Heart left ventricle (tissue), 13 donors: Measurements from ENCODE around the gene ERGIC1.

Experiments
- CTCF ChIP-seq, 12 donors: fragments of 200-600 bp; sonication (generic) in 4 of 12; IDR thresholded peaks; one replicate each; pipeline versions ENCODE4 v1.5.0 to v1.8.0; 2018 to 2022; ENCODE audit warnings: antibody characterized with exemption in 12 of 12, mild to moderate bottlenecking in 5 of 12
- POLR2A ChIP-seq, 2 donors: fragments of 450-650 bp; IDR thresholded peaks; one replicate each; pipeline ENCODE4 v1.6.1; 2017; ENCODE audit warnings: antibody characterized with exemption in 2 of 2, mild to moderate bottlenecking in 2 of 2, moderate library complexity in 2 of 2
- donor health status: ischemic (EF 13 %, LVEDD 7.1; RV severe dilation, severe dysfunction).
- donor health status: DM: no; HTN: yes; CAD: no.
- donor health status: DM: no; HTN: no; CAD: no.
- donor health status: ischemic (EF 25% LVEDD 6.9; RV normal size, moderate dysfunction).
- donor health status: ischemic (EF 25% LVEDD 5.7; RV mildly dilated, moderate dysfunction).
- donor health status: ischemic (EF 35%, LVEDD 5.7; RV mildly dilated, moderate dysfunction).
- donor health status: nonischemic (EF 11% LVEDD 7.7; RV severe dilation, severe dysfunction).
- donor health status: DM: yes; HTN: yes; CAD: no.
- donor health status: PGD.
- donor health status: ischemic (EF 29% LVEDD 5.4; RV normal size, mild dysfunction).
- donor health status: nonischemic (EF 23%, LVEDD 6.1; RV moderate dilation, normal function).

- TF ChIP-seq CTCF (IDR thresholded peaks at IDR 0.05) (no peak), POLR2A (IDR thresholded peaks at IDR 0.05) (no peak)
These were observed 722 bp upstream of the ERGIC1 start for GRCh38 chr5:172833372-172833685.
